HEK293T (cell line): ENCODE data around the gene TECPR1.

Experiments
- BHLHE40 ChIP-seq: fragments of 450-650 bp; IDR thresholded peaks from 2 replicates; pipeline ENCODE4 v1.6.1; 2016; ENCODE audit warnings: mild to moderate bottlenecking, moderate library complexity, borderline replicate concordance
- CTBP1 ChIP-seq: fragments of 450-650 bp; IDR thresholded peaks from 2 replicates; pipeline ENCODE4 v1.6.1; 2016; ENCODE audit warnings: borderline replicate concordance
- ELF4 ChIP-seq: fragments of 450-650 bp; IDR thresholded peaks from 2 replicates; pipeline ENCODE4 v1.6.1; 2017; ENCODE audit warnings: antibody characterized with exemption
- FOXM1 ChIP-seq: fragments of 450-650 bp; IDR thresholded peaks from 2 replicates; pipeline ENCODE4 v1.6.1; 2017; ENCODE audit warnings: mild to moderate bottlenecking, borderline replicate concordance
- SP1 ChIP-seq: fragments of 450-650 bp; IDR thresholded peaks from 2 replicates; pipeline ENCODE4 v1.6.1; 2017
- SUZ12 ChIP-seq: fragments of 450-650 bp; IDR thresholded peaks from 2 replicates; pipeline ENCODE4 v1.6.1; 2016; ENCODE audit warnings: mild to moderate bottlenecking

DNA sequence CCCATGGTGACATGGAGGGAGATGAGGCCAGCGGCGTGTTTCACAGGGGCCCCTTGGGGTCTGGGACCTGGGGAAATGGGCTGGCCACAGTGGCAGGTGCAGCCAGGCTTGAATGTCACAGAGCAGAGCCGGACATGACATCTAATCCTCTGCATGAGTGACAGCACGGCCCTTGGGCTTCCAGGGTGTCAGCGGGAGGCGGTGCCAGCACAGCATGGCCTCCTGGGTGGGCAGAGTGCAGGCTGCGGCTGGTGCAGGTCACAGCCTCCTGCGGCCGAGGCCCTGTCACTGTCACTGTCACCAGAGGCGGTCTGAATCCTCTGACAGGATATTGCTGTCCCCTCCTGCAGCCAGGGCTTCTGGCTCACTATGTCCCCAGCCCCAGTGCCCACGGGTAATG, 22.6 kb downstream of the TECPR1 start:
- TF ChIP-seq BHLHE40 (no peak), ELF4 (no peak), FOXM1 (no peak), CTBP1 (no peak), SUZ12 (no peak), SP1 (no peak)
